Mesangial cell (primary cell): ENCODE results near the gene AMH. TPM values are rescaled to one million over a fixed set of nuclear protein-coding genes. Genes with fewer than 3 reads are reported as not detected.

ENCODE experiments used
- total RNA-seq: library from RNA; depleted of rRNA; stranded (reverse); fragments of >200 nt; gene quantifications from 2 replicates; pipeline ENCODE4 v1.2.3, GENCODE V29; 2015

AMH gene
- total RNA-seq = 0.16 and 1.8 TPM in 2 replicates

GRCh38 chr19:2249010-2249866 is at the start of gene AMH:
Gene AMH, plus strand, starts transcription at chr19:2249323. Its CDS starts 10 bp downstream, at chr19:2249333.

DNA sequence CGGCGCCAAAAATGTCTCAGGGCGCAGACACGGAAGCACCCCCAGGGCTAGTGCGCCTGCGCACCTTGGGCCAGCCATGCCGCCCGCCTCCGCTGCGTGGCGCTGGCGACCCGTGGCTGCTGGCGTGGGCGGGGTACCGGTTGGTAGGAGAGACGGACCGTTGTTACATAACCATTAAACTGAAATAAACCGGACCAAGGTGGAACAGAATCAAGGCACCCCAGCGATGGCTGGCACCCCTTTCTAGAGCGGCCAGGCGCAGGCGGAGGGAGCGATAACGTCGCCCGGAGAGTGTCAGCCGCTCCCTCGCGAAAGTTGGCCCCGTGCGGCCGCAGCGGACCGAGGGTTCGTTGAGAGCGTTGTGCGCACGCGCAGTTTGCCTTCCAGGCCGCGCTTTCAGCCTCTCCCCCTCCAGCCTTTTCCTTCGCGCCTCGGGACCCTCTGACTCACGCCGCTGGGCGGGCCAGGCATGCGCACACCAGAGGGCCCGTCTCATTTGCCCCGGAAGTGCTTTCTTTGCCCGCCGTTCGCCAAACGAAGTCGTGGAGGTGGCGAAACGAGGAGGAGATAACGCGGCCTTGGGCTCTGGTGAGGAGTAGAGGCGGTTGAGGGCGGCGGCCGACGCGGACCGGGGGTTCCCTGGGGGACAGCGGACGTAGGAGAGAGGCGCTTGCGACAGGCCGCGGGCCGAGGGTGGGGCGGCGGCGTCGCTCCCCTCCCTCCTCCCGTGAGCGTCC is 12.6 kb upstream of the AMH start, which contains the start of the genes PLEKHJ1 and SF3A2:
Gene PLEKHJ1, minus strand, starts transcription at position 16 of the 737 bp plus-strand sequence. CDS start 81 bp downstream, outside the sequence.
Gene SF3A2, plus strand, starts transcription at position 511 of the 737 bp plus-strand sequence. CDS start 6,595 bp downstream, outside the sequence.

DNA sequence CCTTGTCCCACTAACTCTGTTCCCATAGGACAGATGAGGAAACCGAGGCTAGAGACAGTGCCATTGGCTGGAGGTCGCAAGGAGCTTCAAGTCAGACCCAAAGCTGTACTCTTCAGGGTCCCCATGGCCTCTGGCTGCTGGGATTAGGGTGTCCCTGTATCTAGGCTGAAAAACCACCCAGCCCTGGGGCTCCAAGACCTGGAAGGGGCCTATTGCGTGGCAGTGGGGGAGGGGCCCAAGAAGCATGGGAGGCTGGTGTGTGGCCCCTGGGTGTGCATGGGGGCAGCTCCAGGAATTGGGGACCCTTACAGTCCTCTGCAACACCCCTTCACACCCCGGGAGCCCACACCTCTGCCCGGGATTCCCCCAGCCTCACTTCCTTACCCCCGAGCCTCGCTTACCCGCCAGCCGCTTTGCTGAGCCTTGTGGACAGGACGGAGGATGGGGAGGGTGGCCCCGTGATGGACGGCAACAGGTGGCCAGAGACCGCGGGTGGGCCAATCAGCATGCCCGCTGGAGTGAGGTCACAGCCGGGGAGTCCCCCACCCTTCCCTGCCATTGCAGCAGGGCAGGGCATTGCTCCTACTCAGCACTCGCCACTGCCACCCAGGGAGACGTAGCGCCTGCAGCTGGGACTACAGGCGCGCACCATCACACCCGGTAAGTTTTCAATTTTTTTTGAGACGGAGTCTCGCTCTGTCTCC is 7.0 kb downstream of the AMH start, which contains the start of gene JSRP1:
Gene JSRP1, minus strand, starts transcription at position 436 of the 704 bp plus-strand sequence. CDS start 1,103 bp downstream, outside the sequence.

GRCh38 chr19:2282062-2282861 is 33.1 kb downstream of the AMH start, which contains the start of gene PEAK3:
Gene PEAK3, minus strand, starts transcription at chr19:2282175. Its CDS starts 1,244 bp downstream, at chr19:2280931.

Other genes with a start within 250 kb of the AMH start
- 75.8 and 189 TPM in 2 replicates for gene BTBD2, start 233.6 kb upstream of the AMH start, total RNA-seq
- 93.0 and 188 TPM in 2 replicates for gene MKNK2, start 198.1 kb upstream of the AMH start, total RNA-seq
- 48.3 and 50.0 TPM in 2 replicates for gene MOB3A, start 153.0 kb upstream of the AMH start, total RNA-seq
- 2.1 and 4.1 TPM in 2 replicates for gene IZUMO4, start 152.4 kb upstream of the AMH start, total RNA-seq
- 120 and 148 TPM in 2 replicates for gene AP3D1, start 97.8 kb upstream of the AMH start, total RNA-seq
- 19.1 and 23.3 TPM in 2 replicates for gene DOT1L, start 85.4 kb upstream of the AMH start, total RNA-seq
- 94.7 and 152 TPM in 2 replicates for gene PLEKHJ1, start 13.0 kb upstream of the AMH start, total RNA-seq
- 83.1 and 84.6 TPM in 2 replicates for gene SF3A2, start 12.5 kb upstream of the AMH start, total RNA-seq
- gene JSRP1, start 7.1 kb downstream of the AMH start, total RNA-seq = 0.13 and 0.16 TPM in 2 replicates
- not detected in 2 replicates for gene PEAK3, start 32.9 kb downstream of the AMH start, total RNA-seq
- gene LINGO3, start 58.8 kb downstream of the AMH start, total RNA-seq = not detected in 2 replicates
- gene LSM7, start 79.3 kb downstream of the AMH start, total RNA-seq = 189 and 329 TPM in 2 replicates
- 30.1 and 64.8 TPM in 2 replicates for gene SPPL2B, start 79.4 kb downstream of the AMH start, total RNA-seq
- gene TMPRSS9, start 110.9 kb downstream of the AMH start, total RNA-seq = not detected in 2 replicates
- 75.7 and 95.5 TPM in 2 replicates for gene TIMM13, start 178.3 kb downstream of the AMH start, total RNA-seq
- gene LMNB2, start 207.6 kb downstream of the AMH start, total RNA-seq = 51.6 and 184 TPM in 2 replicates
- 61.1 and 83.2 TPM in 2 replicates for gene GADD45B, start 226.8 kb downstream of the AMH start, total RNA-seq